Hematopoietic multipotent progenitor cell treated with erythropoietin and hydrocortisone succinate and interleukin-3 and kit ligand, for 4 days (in vitro differentiated cells): ENCODE data around the gene CASKIN1.
A peak's percentile ranks its signal among the peaks of the same experiment; 100 is the strongest.

Experiments
- DNase-seq: peaks from one replicate; pipeline ENCODE4 v3.0.0-alpha.2; 2015

The CASKIN1 gene

GRCh38 chr16:2232094-2232990, 35.9 kb upstream of the CASKIN1 start:
- DNase-seq, result no peak

- no peak for DNase-seq
Measured at GRCh38 chr16:2231016-2231931, 34.9 kb upstream of the CASKIN1 start.

- no peak for DNase-seq
Measured at GRCh38 chr16:2230376-2230775, 34.0 kb upstream of the CASKIN1 start.

GRCh38 chr16:2229632-2230250, 33.3 kb upstream of the CASKIN1 start:
- no peak for DNase-seq

- DNase-seq, result no peak
Measured at GRCh38 chr16:2229091-2229490, 32.7 kb upstream of the CASKIN1 start.

- DNase-seq, result no peak
Measured at GRCh38 chr16:2228161-2228824, 31.9 kb upstream of the CASKIN1 start.

GRCh38 chr16:2226918-2227317, 30.5 kb upstream of the CASKIN1 start:
- no peak for DNase-seq

GRCh38 chr16:2226245-2226793, 29.9 kb upstream of the CASKIN1 start:
- DNase-seq, result peak; percentile 52

GRCh38 chr16:2223942-2224486, 27.6 kb upstream of the CASKIN1 start:
- DNase-seq, result peak; percentile 76

GRCh38 chr16:2223221-2223941, 27.0 kb upstream of the CASKIN1 start, which contains the start of gene E4F1:
Gene E4F1, plus strand, starts transcription at chr16:2223591. Its CDS starts 23 bp downstream, at chr16:2223614.
- peak; percentile 100 for DNase-seq

GRCh38 chr16:2216330-2216729, 19.9 kb upstream of the CASKIN1 start:
- no peak for DNase-seq

- DNase-seq, result no peak
Measured at GRCh38 chr16:2214719-2214968, 18.2 kb upstream of the CASKIN1 start, which contains the start of gene PGP. Gene PGP, minus strand, starts transcription at chr16:2214840. Its CDS starts 63 bp downstream, at chr16:2214777.

GRCh38 chr16:2213817-2214718, 17.7 kb upstream of the CASKIN1 start:
- peak; percentile 54 for DNase-seq

GRCh38 chr16:2212362-2213324, 16.2 kb upstream of the CASKIN1 start:
- DNase-seq, result peak; percentile 46

GRCh38 chr16:2211923-2212347, 15.5 kb upstream of the CASKIN1 start:
- DNase-seq, result no peak

- no peak for DNase-seq
Measured at GRCh38 chr16:2210386-2211365, 14.3 kb upstream of the CASKIN1 start, which contains the start of gene BRICD5. Gene BRICD5, minus strand, starts transcription at chr16:2210863. Its CDS starts 30 bp downstream, at chr16:2210833.

- no peak for DNase-seq
Measured at GRCh38 chr16:2210009-2210332, 13.6 kb upstream of the CASKIN1 start.
